ENCODE measurements around the gene EFCAB6. TPM values are rescaled to one million over a fixed set of nuclear protein-coding genes. Genes with fewer than 3 reads are reported as not detected.

EFCAB6 gene
- total RNA-seq, 1 donor from 2014 or later, result not detected

GRCh38 chr22:43819931-43820640, 8.0 kb upstream of the EFCAB6 start:
- ChIA-PET CTCF (no interaction called here), POLR2A (no interaction called here)
- ATAC-seq (ENCODE audit: low read depth) (no peak), DNase-seq (no peak)
- no peak for TF ChIP-seq CTCF (IDR thresholded peaks at IDR 0.05)
- H3K4me1 Mint-ChIP-seq, result no peaks in the 10 kb centered on the region
- H3K27me3 Mint-ChIP-seq, result peaks cover 23% of the 10 kb centered on the region
- intact Hi-C loops (cut with micrococcal nuclease), result no loop called here
- no peaks in the 10 kb centered on the region for H3K9me3 Mint-ChIP-seq
- H3K36me3 Mint-ChIP-seq (ENCODE audit: low read depth), result no peaks in the 10 kb centered on the region
- H3K4me3 Mint-ChIP-seq, result no peak overlapping the region
- no peak overlapping the region for H3K27ac Mint-ChIP-seq

GRCh38 chr22:43819421-43819921, 7.4 kb upstream of the EFCAB6 start:
- Mint-ChIP-seq H3K9me3 (no peaks in the 10 kb centered on the region), H3K36me3 (ENCODE audit: low read depth) (no peaks in the 10 kb centered on the region), H3K27ac (no peak overlapping the region), H3K4me1 (no peaks in the 10 kb centered on the region), H3K27me3 (peaks cover 18% of the 10 kb centered on the region), H3K4me3 (no peak overlapping the region)
- intact Hi-C loops (cut with micrococcal nuclease), result no loop called here
- POLR2A ChIA-PET, result no interaction called here
- no peak for TF ChIP-seq CTCF (IDR thresholded peaks at IDR 0.05)
- DNase-seq, result no peak
- ATAC-seq (ENCODE audit: low read depth), result no peak
- CTCF ChIA-PET, result no interaction called here

- intact Hi-C loops (cut with micrococcal nuclease), result no loop called here
- CTCF ChIA-PET, result no interaction called here
These were observed 6.9 kb upstream of the EFCAB6 start for GRCh38 chr22:43818981-43819380.

GRCh38 chr22:43817402-43817801, 5.3 kb upstream of the EFCAB6 start:
- Mint-ChIP-seq H3K27ac (no peak overlapping the region), H3K36me3 (ENCODE audit: low read depth) (no peaks in the 10 kb centered on the region), H3K9me3 (no peaks in the 10 kb centered on the region), H3K4me3 (no peak overlapping the region), H3K4me1 (peaks cover 11% of the 10 kb centered on the region), H3K27me3 (peaks cover 14% of the 10 kb centered on the region)
- ChIA-PET POLR2A (no interaction called here), CTCF (no interaction called here)
- TF ChIP-seq CTCF (IDR thresholded peaks at IDR 0.05), result no peak
- no peak for DNase-seq
- ATAC-seq (ENCODE audit: low read depth), result no peak
- intact Hi-C loops (cut with micrococcal nuclease), result no loop called here

More at GRCh38 chr22:43818981-43819380, 6.9 kb upstream of the EFCAB6 start:
- no peak for DNase-seq
- Mint-ChIP-seq H3K9me3 (no peaks in the 10 kb centered on the region), H3K4me1 (no peaks in the 10 kb centered on the region), H3K4me3 (no peak overlapping the region), H3K27me3 (peaks cover 18% of the 10 kb centered on the region), H3K27ac (no peak overlapping the region), H3K36me3 (ENCODE audit: low read depth) (no peaks in the 10 kb centered on the region)
- no peak for TF ChIP-seq CTCF (IDR thresholded peaks at IDR 0.05)
- ATAC-seq (ENCODE audit: low read depth), result no peak
- POLR2A ChIA-PET, result no interaction called here

- no peak for TF ChIP-seq CTCF (IDR thresholded peaks at IDR 0.05)
- no peak overlapping the region for H3K27ac Mint-ChIP-seq
- H3K27me3 Mint-ChIP-seq, result no peaks in the 10 kb centered on the region
- ChIA-PET CTCF (no interaction called here), POLR2A (no interaction called here)
- intact Hi-C loops (cut with micrococcal nuclease), result loop anchor here (5.0 kb wide), 1 partner anchor 143 kb away; the partner anchor contains the start of gene SAMM50
- no peak for DNase-seq
- H3K4me1 Mint-ChIP-seq, result peaks cover 16% of the 10 kb centered on the region
- no peak for ATAC-seq (ENCODE audit: low read depth)
- peak overlapping the region; percentile 12 for H3K4me3 Mint-ChIP-seq
- peaks cover 4% of the 10 kb centered on the region for H3K36me3 Mint-ChIP-seq (ENCODE audit: low read depth)
- H3K9me3 Mint-ChIP-seq, result no peaks in the 10 kb centered on the region
These were observed 2.2 kb upstream of the EFCAB6 start for GRCh38 chr22:43814264-43814663.
